GM23338 (cell line): ENCODE data around the gene TMBIM6. TPM values are rescaled to one million over a fixed set of nuclear protein-coding genes. Genes with fewer than 3 reads are reported as not detected.
A peak's percentile ranks its signal among the peaks of the same experiment; 100 is the strongest.

Source experiments
- ATAC-seq: fragments of 200-7000 bp; cut with Tn5 transposase; 3 replicates; pipeline ENCODE4 v1.9.1; 2020
- DNase-seq: peaks from one replicate; pipeline ENCODE4 v3.0.0-alpha.2; 2015; ENCODE audit warnings: low spot score
- H2AFZ ChIP-seq: fragments of 200-600 bp; sonication (generic); 2 replicates; pipeline ENCODE4 v1.8.0; 2016; ENCODE audit warnings: antibody characterized with exemption, mild to moderate bottlenecking, moderate library complexity
- H3F3A ChIP-seq: fragments of 200-600 bp; sonication (generic); replicated peaks from 2 replicates; pipeline ENCODE4 v1.8.0; 2017; ENCODE audit warnings: antibody characterized with exemption, mixed run types, low read depth
- H3K27ac ChIP-seq: fragments of 200-600 bp; sonication (generic); 2 replicates; pipeline ENCODE4 v1.6.1; 2016; ENCODE audit warnings: low read depth
- H3K27me3 ChIP-seq: fragments of 200-600 bp; sonication (generic); 2 replicates; pipeline ENCODE4 v1.8.0; 2016; ENCODE audit warnings: mild to moderate bottlenecking, mixed run types, moderate library complexity; ENCODE audit not compliant: insufficient read depth
- H3K36me3 ChIP-seq: fragments of 200-600 bp; sonication (generic); 2 replicates; pipeline ENCODE4 v1.8.0; 2016; ENCODE audit warnings: mild to moderate bottlenecking; ENCODE audit not compliant: insufficient read depth
- H3K4me1 ChIP-seq: fragments of 200-600 bp; sonication (generic); 2 replicates; pipeline ENCODE4 v1.8.0; 2016; ENCODE audit warnings: mild to moderate bottlenecking, moderate library complexity; ENCODE audit not compliant: insufficient read depth
- H3K4me2 ChIP-seq: fragments of 200-600 bp; sonication (generic); 2 replicates; pipeline ENCODE4 v1.7.1; 2017; ENCODE audit warnings: mixed run types
- H3K4me3 ChIP-seq: fragments of 200-600 bp; sonication (generic); 2 replicates; pipeline ENCODE4 v1.6.1; 2016; ENCODE audit warnings: mixed run types
- H3K79me2 ChIP-seq: fragments of 200-600 bp; sonication (generic); replicated peaks from 2 replicates; pipeline ENCODE4 v1.8.0; 2017; ENCODE audit warnings: mild to moderate bottlenecking; ENCODE audit not compliant: insufficient read depth
- H3K9me2 ChIP-seq: fragments of 200-600 bp; sonication (generic); 2 replicates; pipeline ENCODE4 v1.8.0; 2017; ENCODE audit not compliant: insufficient read depth
- H4K20me1 ChIP-seq: fragments of 200-600 bp; sonication (generic); replicated peaks from 2 replicates; pipeline ENCODE4 v1.8.0; 2017; ENCODE audit warnings: mild to moderate bottlenecking; ENCODE audit not compliant: insufficient read depth
- H3K27ac Mint-ChIP-seq: 2 replicates; pipeline ENCODE4 v1.8.0; 2020; ENCODE audit warnings: inconsistent platforms, mild to moderate bottlenecking, moderate library complexity, mixed read lengths
- H3K27me3 Mint-ChIP-seq: 3 replicates; pipeline ENCODE4 v1.8.0; 2022; ENCODE audit warnings: low read depth, mild to moderate bottlenecking, moderate library complexity, mixed read lengths, inconsistent platforms; ENCODE audit not compliant: insufficient read depth, poor library complexity
- H3K36me3 Mint-ChIP-seq: 3 replicates; pipeline ENCODE4 v1.8.0; 2021; ENCODE audit warnings: low read depth, mild to moderate bottlenecking, inconsistent platforms, moderate library complexity, mixed read lengths
- H3K4me1 Mint-ChIP-seq: 3 replicates; pipeline ENCODE4 v1.8.0; 2020; ENCODE audit warnings: mild to moderate bottlenecking, inconsistent platforms, mixed read lengths
- H3K4me3 Mint-ChIP-seq: 3 replicates; pipeline ENCODE4 v1.8.0; 2021; ENCODE audit warnings: moderate library complexity, mild to moderate bottlenecking, inconsistent platforms, mixed read lengths
- H3K9me3 Mint-ChIP-seq: 3 replicates; pipeline ENCODE4 v1.8.0; 2020; ENCODE audit warnings: moderate library complexity, mild to moderate bottlenecking, inconsistent platforms, mixed read lengths
- CREB1 ChIP-seq: fragments of 250-450 bp; sonication (Bioruptor Pico); IDR thresholded peaks from 2 replicates; pipeline ENCODE4 v1.5.0; 2020; ENCODE audit warnings: low read depth, mild to moderate bottlenecking, moderate library complexity
- ETS1 ChIP-seq: IDR thresholded peaks from 2 replicates; pipeline ENCODE4 v1.6.1; 2016; ENCODE audit warnings: antibody characterized with exemption
- EZH2phosphoT487 ChIP-seq: fragments of 200-600 bp; sonication (generic); IDR thresholded peaks from one replicate; pipeline ENCODE4 v1.8.1; 2018; ENCODE audit warnings: antibody characterized with exemption; ENCODE audit not compliant: unreplicated experiment
- JUNB ChIP-seq: IDR thresholded peaks from one replicate; pipeline ENCODE4 v1.6.1; 2016; ENCODE audit warnings: antibody characterized with exemption; ENCODE audit not compliant: unreplicated experiment
- NANOG ChIP-seq: IDR thresholded peaks from 2 replicates; pipeline ENCODE4 v1.6.1; 2016; ENCODE audit warnings: antibody characterized with exemption, borderline replicate concordance
- POLR2AphosphoS5 ChIP-seq: IDR thresholded peaks from 2 replicates; pipeline ENCODE4 v1.6.1; 2016; ENCODE audit warnings: antibody characterized with exemption, low read depth
- REST ChIP-seq: IDR thresholded peaks from one replicate; pipeline ENCODE4 v1.6.1; 2018; ENCODE audit warnings: antibody characterized with exemption; ENCODE audit not compliant: unreplicated experiment
- STAT1 ChIP-seq: IDR thresholded peaks from one replicate; pipeline ENCODE4 v1.6.1; 2016; ENCODE audit warnings: antibody characterized with exemption; ENCODE audit not compliant: unreplicated experiment
- ZNF114 ChIP-seq: fragments of 250-450 bp; sonication (Bioruptor Pico); IDR thresholded peaks from 2 replicates; pipeline ENCODE4 v1.5.0; 2020; ENCODE audit warnings: mild to moderate bottlenecking, moderate library complexity
- ZNF331 ChIP-seq: fragments of 250-450 bp; sonication (Bioruptor Pico); IDR thresholded peaks from 2 replicates; pipeline ENCODE4 v1.5.0; 2020; ENCODE audit warnings: low read depth, mild to moderate bottlenecking, moderate library complexity
- ZNF462 ChIP-seq: fragments of 250-450 bp; sonication (Bioruptor Pico); IDR thresholded peaks from 2 replicates; pipeline ENCODE4 v1.5.0; 2020; ENCODE audit warnings: mild to moderate bottlenecking, moderate library complexity
- polyA plus RNA-seq: library from polyadenylated mRNA; unstranded; fragments of >200 nt; fragmentation: Nextera tagmentation; extraction: Ambion mirVana; gene quantifications from 2 replicates; pipeline ENCODE4 v1.2.1, GENCODE V29; 2016
- total RNA-seq: library from RNA; depleted of rRNA; stranded (reverse); fragments of >200 nt; shearing (Covaris generic); gene quantifications from 2 replicates; pipeline ENCODE4 v1.2.3, GENCODE V29; 2014

Gene TMBIM6
- total and polyA plus RNA-seq, 2 experiments from 2014 or later = 245 to 349 TPM

- TF ChIP-seq REST (no peak), POLR2AphosphoS5 (no peak), ZNF331 (no peak), ZNF114 (no peak)
These were observed 69.8 kb downstream of the TMBIM6 start (continued) for GRCh38 chr12:49811136-49811535.

GRCh38 chr12:49811961-49812401 is 70.6 kb downstream of the TMBIM6 start:
- peaks cover 4% of the 10 kb centered on the region; the same call in 1 of the 2 replicates for H3F3A ChIP-seq
- ATAC-seq = no peak
- Mint-ChIP-seq H3K4me3 (no peak overlapping the region), H3K36me3 (peaks cover 5% of the 10 kb centered on the region; the same call in 1 of the 3 replicates), H3K9me3 (no peaks in the 10 kb centered on the region), H3K27ac (no peak overlapping the region; the same call in 1 of the 2 replicates), H3K27me3 (peaks cover 7% of the 10 kb centered on the region), H3K4me1 (peaks cover 44% of the 10 kb centered on the region)
- no peak for DNase-seq
- H3K4me2 ChIP-seq = no peak overlapping the region
- 0 out of 2 replicates have a peak overlapping the region, but pooled peaks have one; percentile 94 for H3K27ac ChIP-seq
- peaks cover 38% of the 10 kb centered on the region for H3K4me1 ChIP-seq
- no peak overlapping the region for H3K4me3 ChIP-seq
- peaks cover 39% of the 10 kb centered on the region for H3K79me2 ChIP-seq
- H3K27me3 ChIP-seq = no peaks in the 10 kb centered on the region
- H2AFZ ChIP-seq = no peak overlapping the region
- peaks cover 9% of the 10 kb centered on the region for H4K20me1 ChIP-seq
- H3K36me3 ChIP-seq = peaks cover 3% of the 10 kb centered on the region; the same call in 1 of the 2 replicates
- no peaks in the 10 kb centered on the region for H3K9me2 ChIP-seq
- TF ChIP-seq ZNF114 (no peak), ETS1 (no peak), ZNF462 (CRISPR knock-in tag) (no peak), CREB1 (no peak), REST (no peak), NANOG (no peak), STAT1 (no peak), POLR2AphosphoS5 (no peak), EZH2phosphoT487 (no peak), JUNB (no peak)
